A375 (cell line): ENCODE data around the gene SAE1. TPM values are rescaled to one million over a fixed set of nuclear protein-coding genes. Genes with fewer than 3 reads are reported as not detected.

Source experiments
- small RNA-seq: library from RNA; depleted of rRNA; stranded (forward); fragments of <200 nt; gene quantifications from one replicate; pipeline ENCODE3, GENCODE V24; 2014
- total RNA-seq: library from RNA; depleted of rRNA; stranded (reverse); fragments of >200 nt; shearing (Covaris generic); gene quantifications from 2 replicates; pipeline ENCODE4 v1.2.3, GENCODE V29; 2014; rRNA removed

SAE1 gene
- 172 and 182 TPM in 2 replicates for total RNA-seq

DNA sequence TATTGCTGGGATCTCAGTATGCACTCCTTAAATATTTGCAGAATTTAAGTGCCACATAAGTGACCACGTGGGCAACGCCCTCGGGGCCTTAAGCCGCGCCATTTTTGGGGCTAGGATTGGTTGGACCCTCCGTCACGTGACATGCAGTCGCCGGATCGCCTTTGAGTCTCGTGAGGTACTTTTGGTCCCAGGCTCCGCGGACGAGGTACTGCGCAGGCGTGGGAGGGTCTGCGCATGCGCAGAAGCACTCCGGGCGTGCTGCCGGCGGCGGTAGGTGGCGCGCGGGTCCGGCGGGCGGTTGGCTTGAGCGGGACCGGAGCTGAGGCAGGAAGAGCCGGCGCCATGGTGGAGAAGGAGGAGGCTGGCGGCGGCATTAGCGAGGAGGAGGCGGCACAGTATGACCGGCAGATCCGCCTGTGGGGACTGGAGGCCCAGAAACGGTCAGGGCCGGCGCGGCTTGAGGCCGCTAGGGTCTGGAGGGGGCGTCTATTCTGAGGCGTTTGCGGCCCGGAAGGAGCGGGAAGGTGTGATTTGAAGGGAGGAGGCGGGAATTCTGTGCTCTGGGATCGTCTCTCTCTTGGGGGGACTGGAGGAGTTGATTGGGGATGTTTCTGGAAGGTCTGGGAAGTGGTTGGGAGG is at the start of gene SAE1:
Gene SAE1 (plus strand): TSS at position 247 of the 639 bp plus-strand sequence. CDS start 96 bp downstream, at position 343.

GRCh38 chr19:47112997-47113849 is 17.4 kb upstream of the SAE1 start, which contains the start of gene ZC3H4:
ZC3H4 (minus strand) TSS chr19:47113776; CDS start chr19:47112584, 1,192 bp downstream.

DNA sequence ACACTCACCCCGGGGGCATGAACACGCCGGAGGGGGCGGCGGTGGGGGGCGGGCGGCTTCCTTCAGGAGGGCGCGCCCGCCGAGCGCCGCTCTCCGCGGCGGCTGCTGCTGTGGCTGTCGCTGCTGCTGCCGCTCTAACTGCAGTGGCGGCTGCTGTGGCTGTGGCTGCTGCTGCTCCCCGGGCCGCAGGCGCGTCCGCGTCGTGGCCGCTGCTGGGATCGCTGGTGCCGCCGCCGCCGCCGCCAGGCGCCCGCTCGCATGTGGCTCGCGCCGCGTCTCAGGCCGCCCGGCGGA is 100.2 kb downstream of the SAE1 start, which contains the start of gene BBC3:
Gene BBC3 (minus strand): TSS at position 279 of the 294 bp plus-strand sequence. CDS start 2,768 bp downstream, outside the sequence.

DNA sequence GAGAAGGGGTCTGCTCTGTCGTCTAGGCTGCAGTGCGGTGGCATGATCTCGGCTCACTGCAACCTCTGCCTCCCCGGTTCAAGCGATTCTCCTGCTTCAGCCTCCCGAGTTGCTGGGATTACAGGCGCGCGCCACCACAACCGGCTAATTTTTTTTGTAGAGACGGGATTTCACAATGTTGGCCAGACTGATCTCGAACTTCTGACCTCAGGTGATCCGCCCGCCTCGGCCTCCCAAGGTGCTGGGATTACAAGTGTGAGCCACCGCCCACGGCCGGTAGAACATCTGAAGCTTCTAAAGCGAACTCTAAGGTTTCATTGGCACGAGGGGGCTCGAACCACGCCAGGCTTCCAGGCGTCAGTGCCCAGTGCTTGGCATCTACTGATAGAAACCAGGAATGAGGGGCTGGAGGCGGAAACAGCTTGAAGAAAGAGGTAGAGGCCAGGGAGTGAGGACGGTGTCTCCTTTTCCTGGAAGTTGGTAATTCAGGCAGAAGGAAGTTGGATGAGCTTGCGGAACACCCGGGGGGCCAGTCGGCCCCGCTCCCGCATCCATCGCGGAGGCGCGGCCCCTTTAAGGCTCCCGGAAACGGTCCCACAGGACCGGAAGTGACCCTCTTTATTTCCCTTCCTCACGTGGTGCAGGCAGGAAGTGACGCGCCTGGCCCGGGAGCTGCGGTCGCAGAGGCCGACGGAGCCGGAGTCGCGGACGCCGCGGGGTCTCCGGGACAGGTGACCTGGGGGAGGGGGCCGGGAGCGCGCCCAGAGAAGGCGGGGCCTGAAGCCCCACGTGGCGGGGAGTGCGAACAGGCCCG is 125.5 kb downstream of the SAE1 start, which contains the start of gene CCDC9:
Gene CCDC9 (plus strand): TSS at position 647 of the 814 bp plus-strand sequence. CDS start 1,876 bp downstream, outside the sequence.

Small RNA genes within 50 kb of the gene (small RNA-seq; reads per million reads assigned to genes)
- not detected for gene MIR3190

Other genes with a start within 250 kb of the SAE1 start
- gene NPAS1, start 111.0 kb upstream of the SAE1 start, total RNA-seq, result 2.7 and 2.9 TPM in 2 replicates
- 58.6 and 89.5 TPM in 2 replicates for gene TMEM160, start 82.2 kb upstream of the SAE1 start, total RNA-seq
- 21.5 and 26.7 TPM in 2 replicates for gene ZC3H4, start 17.1 kb upstream of the SAE1 start, total RNA-seq
- 15.8 and 16.9 TPM in 2 replicates for gene BBC3, start 100.4 kb downstream of the SAE1 start, total RNA-seq
- gene CCDC9, start 125.7 kb downstream of the SAE1 start, total RNA-seq, result 20.5 and 22.0 TPM in 2 replicates
- 6.1 and 8.1 TPM in 2 replicates for gene INAFM1, start 144.1 kb downstream of the SAE1 start, total RNA-seq
- 0.64 TPM in 2 replicates for gene C5AR1, start 179.0 kb downstream of the SAE1 start, total RNA-seq
- gene C5AR2, start 201.3 kb downstream of the SAE1 start, total RNA-seq, result not detected in 2 replicates
- 30.0 and 34.4 TPM in 2 replicates for gene DHX34, start 218.5 kb downstream of the SAE1 start, total RNA-seq